Caco-2 (cell line): ENCODE results near the gene ECE1. TPM values are rescaled to one million over a fixed set of nuclear protein-coding genes. Genes with fewer than 3 reads are reported as not detected.

Experiments
- BruUV-seq: library from RNA; stranded (reverse); fragments of 400-500 nt; replicated peaks from 2 replicates; lab custom pipeline; 2021; lab: Mats Ljungman, UMichigan
- CTCF ChIA-PET: fragments of 300-600 bp; sonication (Branson Sonifier 250); formaldehyde crosslinking; loops from one replicate; lab custom pipeline; 2022; ENCODE audit warnings: antibody characterized with exemption; lab: Charles Lee
- POLR2A ChIA-PET: fragments of 300-600 bp; sonication (Branson Sonifier 250); formaldehyde crosslinking; loops from one replicate; lab custom pipeline; 2022; ENCODE audit warnings: antibody characterized with exemption; lab: Charles Lee
- DNase-seq, 2 experiments: peaks; one replicate each; pipeline versions ENCODE4 v3.0.0 to v3.0.0-alpha.2; 2020 to 2022
- H3K27me3 ChIP-seq: replicated peaks from 2 replicates; pipeline ENCODE4 v1.6.0; 2011; ENCODE audit warnings: low read length; ENCODE audit not compliant: control insufficient read depth, insufficient read depth
- H3K36me3 ChIP-seq: 2 replicates; pipeline ENCODE4 v1.5.1; 2011; ENCODE audit warnings: low read length; ENCODE audit not compliant: control insufficient read depth, insufficient read depth
- H3K4me1 ChIP-seq: fragments of 250-450 bp; sonication (Bioruptor Pico); 2 replicates; pipeline ENCODE4 v1.5.1; 2020; ENCODE audit warnings: mild to moderate bottlenecking
- H3K4me3 ChIP-seq: 2 replicates; pipeline ENCODE4 v1.5.1; 2011; ENCODE audit warnings: low read depth, mild to moderate bottlenecking, control low read depth, low read length
- H3K9me3 ChIP-seq: fragments of 250-450 bp; sonication (Bioruptor Pico); 2 replicates; pipeline ENCODE4 v1.5.1; 2020; ENCODE audit warnings: mild to moderate bottlenecking, moderate library complexity
- H3K27ac Mint-ChIP-seq: one replicate; pipeline ENCODE4 v1.8.0; 2022; ENCODE audit warnings: mixed read lengths; ENCODE audit not compliant: unreplicated experiment
- H3K27me3 Mint-ChIP-seq: one replicate; pipeline ENCODE4 v1.8.0; 2022; ENCODE audit warnings: mixed read lengths; ENCODE audit not compliant: insufficient read depth, unreplicated experiment
- H3K36me3 Mint-ChIP-seq: one replicate; pipeline ENCODE4 v1.8.0; 2022; ENCODE audit warnings: mild to moderate bottlenecking, mixed read lengths; ENCODE audit not compliant: insufficient read depth, unreplicated experiment
- H3K4me1 Mint-ChIP-seq: one replicate; pipeline ENCODE4 v1.8.0; 2022; ENCODE audit warnings: low read depth, mixed read lengths; ENCODE audit not compliant: unreplicated experiment
- H3K4me3 Mint-ChIP-seq: one replicate; pipeline ENCODE4 v1.8.0; 2022; ENCODE audit warnings: mild to moderate bottlenecking, moderate library complexity, mixed read lengths; ENCODE audit not compliant: unreplicated experiment
- H3K9me3 Mint-ChIP-seq: one replicate; pipeline ENCODE4 v1.8.0; 2022; ENCODE audit warnings: mixed read lengths; ENCODE audit not compliant: unreplicated experiment
- intact Hi-C: fragments of 100-400 bp; cut with micrococcal nuclease; formaldehyde crosslinking; loops from one replicate; pipeline ENCODE4 v1.10.0; 2022; ENCODE audit not compliant: unreplicated experiment
- total RNA-seq: library from RNA; stranded (reverse); gene quantifications from 2 replicates; pipeline ENCODE4 v1.2.3, GENCODE V29; 2022
- TF ChIP-seq, protein P1 (sequence below), 2 experiments: fragments of 200-600 bp in 1 of 2; IDR thresholded peaks; 1 replicate in 1 of 2; 2 replicates in 1 of 2; pipeline versions ENCODE4 v1.5.1 to v1.8.0; 2011 to 2022; ENCODE audit warnings: antibody characterized with exemption in 1 of 2, control low read depth in 1 of 2, inconsistent platforms in 1 of 2, low read depth in 1 of 2, low read length in 1 of 2, mild to moderate bottlenecking in 1 of 2, moderate library complexity in 1 of 2; ENCODE audit not compliant: insufficient read depth in 1 of 2, severe bottlenecking in 1 of 2, unreplicated experiment in 1 of 2

ECE1 gene
- total RNA-seq, 1 experiment from 2014 or later = 50.2 TPM

DNA sequence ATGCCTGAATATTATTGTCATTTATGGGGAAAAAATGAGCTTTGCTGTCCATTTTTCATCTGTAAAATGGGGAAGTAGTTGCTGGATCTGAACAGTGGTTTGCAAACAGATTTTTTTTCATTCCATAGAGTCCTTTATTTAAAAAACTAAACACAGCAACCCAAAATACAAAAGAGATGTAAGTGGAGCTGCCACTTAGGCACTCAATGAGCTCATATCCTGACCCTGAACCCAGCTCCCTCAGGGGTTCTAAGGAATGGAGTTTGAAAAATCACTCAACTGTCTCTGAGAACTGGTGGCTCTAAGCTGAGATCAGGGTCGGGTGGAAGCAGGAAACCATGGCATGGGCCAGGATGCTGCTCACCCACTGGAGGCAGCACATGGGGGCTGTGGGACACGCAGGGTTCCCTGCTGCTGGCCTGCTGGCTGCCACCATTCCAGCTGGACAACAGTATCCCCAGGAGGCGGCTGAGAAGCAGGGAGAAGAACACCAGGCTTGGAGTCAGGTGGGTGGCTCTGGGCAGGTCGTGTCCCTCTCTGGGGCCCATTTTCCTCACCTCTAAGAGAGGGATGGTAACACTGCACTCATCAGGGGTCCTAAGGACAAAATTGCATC, 9.6 kb upstream of the ECE1 start:
- Mint-ChIP-seq H3K36me3 (peaks cover 6% of the 10 kb centered on the region), H3K27ac (no peak overlapping the region), H3K27me3 (no peaks in the 10 kb centered on the region), H3K4me1 (no peaks in the 10 kb centered on the region), H3K9me3 (no peaks in the 10 kb centered on the region), H3K4me3 (no peak overlapping the region)
- Histone ChIP-seq H3K4me3 (no peak overlapping the region), H3K36me3 (no peaks in the 10 kb centered on the region), H3K9me3 (no peaks in the 10 kb centered on the region), H3K27me3 (no peaks in the 10 kb centered on the region), H3K4me1 (no peaks in the 10 kb centered on the region)
- intact Hi-C loops = no loop called here
- DNase-seq = no peak
- ChIA-PET POLR2A (no interaction called here), CTCF (interaction anchor here (1.9 kb wide), 1 partner anchor 29 kb away, joined by 7 read pairs; no protein-coding TSS in a partner anchor)
- no TSS peak for BruUV-seq
- TF ChIP-seq, protein P1, sequence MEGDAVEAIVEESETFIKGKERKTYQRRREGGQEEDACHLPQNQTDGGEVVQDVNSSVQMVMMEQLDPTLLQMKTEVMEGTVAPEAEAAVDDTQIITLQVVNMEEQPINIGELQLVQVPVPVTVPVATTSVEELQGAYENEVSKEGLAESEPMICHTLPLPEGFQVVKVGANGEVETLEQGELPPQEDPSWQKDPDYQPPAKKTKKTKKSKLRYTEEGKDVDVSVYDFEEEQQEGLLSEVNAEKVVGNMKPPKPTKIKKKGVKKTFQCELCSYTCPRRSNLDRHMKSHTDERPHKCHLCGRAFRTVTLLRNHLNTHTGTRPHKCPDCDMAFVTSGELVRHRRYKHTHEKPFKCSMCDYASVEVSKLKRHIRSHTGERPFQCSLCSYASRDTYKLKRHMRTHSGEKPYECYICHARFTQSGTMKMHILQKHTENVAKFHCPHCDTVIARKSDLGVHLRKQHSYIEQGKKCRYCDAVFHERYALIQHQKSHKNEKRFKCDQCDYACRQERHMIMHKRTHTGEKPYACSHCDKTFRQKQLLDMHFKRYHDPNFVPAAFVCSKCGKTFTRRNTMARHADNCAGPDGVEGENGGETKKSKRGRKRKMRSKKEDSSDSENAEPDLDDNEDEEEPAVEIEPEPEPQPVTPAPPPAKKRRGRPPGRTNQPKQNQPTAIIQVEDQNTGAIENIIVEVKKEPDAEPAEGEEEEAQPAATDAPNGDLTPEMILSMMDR (IDR thresholded peaks at IDR 0.05; ENCODE audit: insufficient read depth in 1 of 2, low read depth in 1 of 2, low read length in 1 of 2, severe bottlenecking in 1 of 2, unreplicated experiment in 1 of 2) = no peak

GRCh38 chr1:21298981-21299391, 8.7 kb upstream of the ECE1 start:
- no peak overlapping the region for H3K27ac Mint-ChIP-seq
- ChIA-PET CTCF (interaction anchor here (1.9 kb wide), 1 partner anchor 28 kb away, joined by 7 read pairs; no protein-coding TSS in a partner anchor), POLR2A (no interaction called here)
- H3K9me3 Mint-ChIP-seq = no peaks in the 10 kb centered on the region
- H3K4me1 Mint-ChIP-seq = no peaks in the 10 kb centered on the region
- H3K36me3 ChIP-seq = no peaks in the 10 kb centered on the region
- peaks cover 6% of the 10 kb centered on the region for H3K36me3 Mint-ChIP-seq
- TF ChIP-seq, protein P1 (IDR thresholded peaks at IDR 0.05; ENCODE audit: insufficient read depth in 1 of 2, low read depth in 1 of 2, low read length in 1 of 2, severe bottlenecking in 1 of 2, unreplicated experiment in 1 of 2) = no peak
- no peak overlapping the region for H3K4me3 ChIP-seq
- DNase-seq = no peak
- BruUV-seq = no TSS peak
- no peak overlapping the region for H3K4me3 Mint-ChIP-seq
- H3K27me3 Mint-ChIP-seq = no peaks in the 10 kb centered on the region
- no peaks in the 10 kb centered on the region for H3K27me3 ChIP-seq
- H3K9me3 ChIP-seq = no peaks in the 10 kb centered on the region
- H3K4me1 ChIP-seq = no peaks in the 10 kb centered on the region
- intact Hi-C loops = no loop called here

DNA sequence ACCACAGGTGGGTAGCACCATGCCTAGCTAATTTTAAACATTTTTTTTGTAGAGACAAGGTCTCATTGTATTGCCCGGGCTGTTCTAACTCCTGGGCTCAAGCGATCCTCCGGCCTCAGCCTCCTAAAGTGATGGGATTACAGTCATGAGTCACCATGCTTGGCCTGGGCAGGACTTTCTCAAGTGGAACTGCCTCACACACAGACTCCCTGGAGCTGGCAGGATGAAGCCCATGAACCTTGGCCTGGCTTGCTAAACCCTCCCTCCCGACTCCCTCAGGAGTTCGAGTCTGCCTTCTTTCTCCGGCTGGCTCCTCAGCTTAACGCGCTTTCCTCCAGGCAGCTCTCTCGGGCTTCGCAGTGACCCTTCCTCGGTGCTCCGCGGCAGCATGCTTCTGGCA, 7.7 kb upstream of the ECE1 start:
- Mint-ChIP-seq H3K27me3 (no peaks in the 10 kb centered on the region), H3K9me3 (no peaks in the 10 kb centered on the region), H3K27ac (no peak overlapping the region), H3K4me3 (no peak overlapping the region), H3K4me1 (no peaks in the 10 kb centered on the region), H3K36me3 (peaks cover 6% of the 10 kb centered on the region)
- DNase-seq = no peak
- no TSS peak for BruUV-seq
- intact Hi-C loops = no loop called here
- TF ChIP-seq, protein P1 (IDR thresholded peaks at IDR 0.05; ENCODE audit: insufficient read depth in 1 of 2, low read depth in 1 of 2, low read length in 1 of 2, severe bottlenecking in 1 of 2, unreplicated experiment in 1 of 2) = no peak
- no peaks in the 10 kb centered on the region for H3K36me3 ChIP-seq
- ChIA-PET POLR2A (no interaction called here), CTCF (no interaction called here)
- H3K27me3 ChIP-seq = no peaks in the 10 kb centered on the region
- no peaks in the 10 kb centered on the region for H3K9me3 ChIP-seq
- no peak overlapping the region for H3K4me3 ChIP-seq
- H3K4me1 ChIP-seq = no peaks in the 10 kb centered on the region
